Neuronal stem cell (in vitro differentiated cells): ENCODE measurements around the gene WAC.
"Not testable (repeated sequence)": the region's sequence is repeated elsewhere in the genome, so short reads cannot be mapped to it uniquely, and the experiment has no call there.

Experiments
- DNase-seq: peaks from one replicate; pipeline ENCODE4 v3.0.0-alpha.2; 2013; ENCODE audit warnings: low spot score
- H2AFZ ChIP-seq: one replicate; pipeline ENCODE4 v1.6.1; 2013; ENCODE audit warnings: mild to moderate bottlenecking, low read length, inconsistent platforms
- H2AK5ac ChIP-seq: 2 replicates; pipeline ENCODE4 v1.6.1; 2013; ENCODE audit warnings: low read depth, mild to moderate bottlenecking, inconsistent platforms, low read length, moderate library complexity, mixed read lengths
- H2BK120ac ChIP-seq: 2 replicates; pipeline ENCODE4 v1.6.1; 2013; ENCODE audit warnings: low read depth, mild to moderate bottlenecking, inconsistent platforms, low read length, moderate library complexity, mixed read lengths
- H2BK12ac ChIP-seq: one replicate; pipeline ENCODE4 v1.6.1; 2013; ENCODE audit warnings: low read length, inconsistent platforms
- H2BK15ac ChIP-seq: 2 replicates; pipeline ENCODE4 v1.6.1; 2013; ENCODE audit warnings: mild to moderate bottlenecking, low read length, inconsistent platforms, mixed read lengths
- H2BK5ac ChIP-seq: one replicate; pipeline ENCODE4 v1.6.1; 2013; ENCODE audit warnings: inconsistent platforms, mild to moderate bottlenecking, low read length, moderate library complexity
- H3K14ac ChIP-seq: one replicate; pipeline ENCODE4 v1.6.1; 2013; ENCODE audit warnings: low read length, inconsistent platforms
- H3K18ac ChIP-seq: 2 replicates; pipeline ENCODE4 v1.6.1; 2013; ENCODE audit warnings: low read length, inconsistent platforms
- H3K23ac ChIP-seq: 2 replicates; pipeline ENCODE4 v1.6.1; 2013; ENCODE audit warnings: low read depth, mild to moderate bottlenecking, mixed read lengths, low read length, inconsistent platforms; ENCODE audit not compliant: poor library complexity
- H3K27ac ChIP-seq: replicated peaks from 3 replicates; pipeline ENCODE4 v1.5.1; 2013; ENCODE audit warnings: low read length, inconsistent platforms
- H3K27me3 ChIP-seq, 3 experiments: 2 replicates each; pipeline ENCODE4 v1.6.1; 2013; ENCODE audit warnings: low read length in 3 of 3, mild to moderate bottlenecking in 2 of 3, inconsistent platforms in 1 of 3, low read depth in 1 of 3, mixed read lengths in 1 of 3, moderate library complexity in 1 of 3; ENCODE audit not compliant: control insufficient read depth in 3 of 3, insufficient read depth in 3 of 3
- H3K36me3 ChIP-seq, 2 donors: replicated peaks in 1 of 2; 2 replicates each; pipeline ENCODE4 v1.6.1; 2013; ENCODE audit warnings: low read length in 2 of 2; ENCODE audit not compliant: control insufficient read depth in 2 of 2, insufficient read depth in 2 of 2
- H3K4ac ChIP-seq: 2 replicates; pipeline ENCODE4 v1.6.1; 2013; ENCODE audit warnings: inconsistent platforms, mild to moderate bottlenecking, low read length, moderate library complexity
- H3K4me1 ChIP-seq, 2 donors: 1 replicate in 1 of 2; 2 replicates in 1 of 2; pipeline ENCODE4 v1.6.1; 2013; ENCODE audit warnings: low read length in 2 of 2, low read depth in 1 of 2; ENCODE audit not compliant: control insufficient read depth in 2 of 2, insufficient read depth in 1 of 2
- H3K4me2 ChIP-seq: one replicate; pipeline ENCODE4 v1.6.1; 2013; ENCODE audit warnings: mild to moderate bottlenecking, low read length, inconsistent platforms; ENCODE audit not compliant: insufficient read depth, poor library complexity, severe bottlenecking
- H3K4me3 ChIP-seq, 2 donors: 2 replicates each; pipeline ENCODE4 v1.5.1; 2013; ENCODE audit warnings: low read length in 2 of 2, mild to moderate bottlenecking in 2 of 2, inconsistent platforms in 1 of 2, moderate library complexity in 1 of 2
- H3K79me1 ChIP-seq: one replicate; pipeline ENCODE4 v1.6.1; 2013; ENCODE audit warnings: low read depth, mild to moderate bottlenecking, inconsistent platforms, low read length, moderate library complexity
- H3K9ac ChIP-seq: one replicate; pipeline ENCODE4 v1.6.1; 2013; ENCODE audit warnings: mild to moderate bottlenecking, low read depth, low read length, inconsistent platforms; ENCODE audit not compliant: poor library complexity
- H3K9me3 ChIP-seq, 2 donors: replicated peaks in 1 of 2; 2 replicates each; pipeline versions ENCODE3 to v1.6.1; 2013; ENCODE audit warnings: low read length in 2 of 2, mild to moderate bottlenecking in 2 of 2, inconsistent platforms in 1 of 2, low read depth in 1 of 2, mixed read lengths in 1 of 2, moderate library complexity in 1 of 2; ENCODE audit not compliant: control insufficient read depth in 2 of 2, insufficient read depth in 1 of 2
- H4K8ac ChIP-seq: one replicate; pipeline ENCODE4 v1.6.1; 2013; ENCODE audit warnings: low read depth, mild to moderate bottlenecking, inconsistent platforms, low read length, moderate library complexity
- H4K91ac ChIP-seq: one replicate; pipeline ENCODE4 v1.6.1; 2013; ENCODE audit warnings: low read length, low read depth, mild to moderate bottlenecking, inconsistent platforms; ENCODE audit not compliant: poor library complexity
- WGBS, 2 donors: extraction: QIAGEN DNeasy Blood & Tissue Kit; methylation state at CpG; one replicate each; pipeline ENCODE4 v1.1.7; 2013; ENCODE audit warnings: missing lambda C conversion rate in 2 of 2, mixed read lengths in 1 of 2; ENCODE audit not compliant: insufficient read length in 2 of 2, insufficient replicate concordance in 1 of 2; ENCODE audit errors: extremely low coverage in 2 of 2; 5-methylcytosine and 5-hydroxymethylcytosine counted together

The WAC gene

DNA sequence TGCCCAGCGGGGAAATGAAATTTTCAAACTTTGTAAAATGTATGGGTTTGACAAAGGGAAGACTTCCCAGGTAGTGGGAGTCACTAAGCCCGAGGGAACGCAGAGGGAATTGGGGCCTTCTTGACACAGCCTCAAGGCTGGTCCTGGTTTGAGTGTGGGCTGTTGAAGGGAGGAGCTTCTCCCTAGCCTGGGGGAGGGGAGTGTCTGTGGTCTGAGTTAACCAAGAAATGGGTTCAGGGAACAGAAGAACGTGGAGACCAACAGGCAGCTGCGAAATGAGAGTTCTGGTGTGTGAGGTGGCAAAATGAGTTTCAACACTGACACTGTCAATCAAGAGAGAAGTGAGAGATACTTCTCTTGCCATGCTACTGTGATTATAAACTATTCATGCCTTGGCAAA, 111.7 kb downstream of the WAC start:
- Histone ChIP-seq H2BK12ac (no peak overlapping the region), H3K23ac (no peak overlapping the region), H4K91ac (no peak overlapping the region), H3K4me2 (no peak overlapping the region), H3K9ac (no peak overlapping the region), H3K4me1 (no peaks in the 10 kb centered on the region), H3K4me3 (no peak overlapping the region), H3K27me3 (no peaks in the 10 kb centered on the region), H3K79me1 (no peaks in the 10 kb centered on the region), H2AK5ac (no peak overlapping the region), H4K8ac (no peak overlapping the region), H2BK15ac (no peak overlapping the region), H2BK5ac (no peak overlapping the region), H2BK120ac (no peak overlapping the region), H3K9me3 (no peaks in the 10 kb centered on the region), H3K27ac (no peak overlapping the region), H3K18ac (no peak overlapping the region), H3K36me3 (no peaks in the 10 kb centered on the region), H3K4ac (no peak overlapping the region), H3K14ac (no peak overlapping the region), H2AFZ (no peak overlapping the region)
- WGBS, 2 donors, result no CpG with 5 or more reads among the region's 5 CpGs
- DNase-seq, result no peak

- Histone ChIP-seq H3K9ac (no peak overlapping the region), H2BK120ac (no peak overlapping the region), H3K4ac (no peak overlapping the region), H2BK12ac (no peak overlapping the region), H3K9me3 (no peaks in the 10 kb centered on the region), H4K8ac (no peak overlapping the region), H3K4me2 (no peak overlapping the region), H3K36me3 (no peaks in the 10 kb centered on the region), H3K18ac (no peak overlapping the region), H3K79me1 (no peaks in the 10 kb centered on the region), H3K27ac (no peak overlapping the region), H2AFZ (no peak overlapping the region), H2BK15ac (no peak overlapping the region), H2BK5ac (no peak overlapping the region), H4K91ac (no peak overlapping the region), H3K14ac (no peak overlapping the region), H3K23ac (no peak overlapping the region), H3K27me3 (no peaks in the 10 kb centered on the region), H2AK5ac (no peak overlapping the region), H3K4me3 (no peak overlapping the region), H3K4me1 (no peaks in the 10 kb centered on the region)
- no CpG with 5 or more reads among the region's 2 CpGs for WGBS, 2 donors
- DNase-seq, result no peak
Measured at GRCh38 chr10:28652106-28652505, 119.2 kb downstream of the WAC start.

- no peak overlapping the region for H3K4me3 ChIP-seq
- H3K4me2 ChIP-seq, result no peak overlapping the region
- H4K8ac ChIP-seq, result no peak overlapping the region
- H3K9ac ChIP-seq, result no peak overlapping the region
- H3K18ac ChIP-seq, result no peak overlapping the region
- no peak overlapping the region for H3K23ac ChIP-seq
- DNase-seq, result no peak
- no peak overlapping the region for H3K4ac ChIP-seq
- no peaks in the 10 kb centered on the region for H3K27me3 ChIP-seq
- no CpG with 5 or more reads among the region's 5 CpGs for WGBS, 2 donors
- no peak overlapping the region for H2AFZ ChIP-seq
- H2BK5ac ChIP-seq, result no peak overlapping the region
- no peak overlapping the region for H3K14ac ChIP-seq
- no peak overlapping the region for H3K27ac ChIP-seq
- no peaks in the 10 kb centered on the region for H3K4me1 ChIP-seq
- no peaks in the 10 kb centered on the region for H3K9me3 ChIP-seq
- H2AK5ac ChIP-seq, result no peak overlapping the region
- no peaks in the 10 kb centered on the region for H3K36me3 ChIP-seq
- no peak overlapping the region for H2BK15ac ChIP-seq
- H2BK12ac ChIP-seq, result no peak overlapping the region
- no peak overlapping the region for H2BK120ac ChIP-seq
- H4K91ac ChIP-seq, result no peak overlapping the region
- no peaks in the 10 kb centered on the region for H3K79me1 ChIP-seq
Measured at GRCh38 chr10:28652703-28653102, 119.8 kb downstream of the WAC start.

- not testable (repeated sequence) for H3K36me3 ChIP-seq, DNase-seq, H3K4ac ChIP-seq, H4K8ac ChIP-seq, H3K9ac ChIP-seq, H3K4me3 ChIP-seq, H2BK15ac ChIP-seq, H3K4me2 ChIP-seq, H2BK5ac ChIP-seq, H3K4me1 ChIP-seq, H3K14ac ChIP-seq, H3K9me3 ChIP-seq, H3K27ac ChIP-seq, H2AK5ac ChIP-seq, H2BK12ac ChIP-seq, H3K27me3 ChIP-seq, H2BK120ac ChIP-seq, H3K79me1 ChIP-seq, H2AFZ ChIP-seq, H3K23ac ChIP-seq, H3K18ac ChIP-seq, H4K91ac ChIP-seq
- WGBS, 2 donors, result no CpG with 5 or more reads among the region's 7 CpGs
Measured at GRCh38 chr10:28658824-28659223, 125.9 kb downstream of the WAC start.
